T1000 (cell line): ENCODE measurements around the gene MED7.

Experiments
- DNase-seq: peaks from one replicate; lab custom pipeline; 2025; ENCODE audit warnings: mixed read lengths; lab: John Stamatoyannopoulos, UW

MED7 gene

GRCh38 chr5:157162919-157163510 is 20.4 kb upstream of the MED7 start:
- no peak for DNase-seq

- DNase-seq: no peak
Observed at GRCh38 chr5:157161996-157162395, 19.3 kb upstream of the MED7 start.

- DNase-seq: no peak
Observed at GRCh38 chr5:157160001-157160400, 17.3 kb upstream of the MED7 start.

- DNase-seq: no peak
Observed at GRCh38 chr5:157159209-157159751, 16.6 kb upstream of the MED7 start.

GRCh38 chr5:157157293-157157891 is 14.7 kb upstream of the MED7 start:
- DNase-seq: no peak

- no peak for DNase-seq
Observed at GRCh38 chr5:157155297-157155696, 12.6 kb upstream of the MED7 start.

GRCh38 chr5:157150995-157151394 is 8.3 kb upstream of the MED7 start:
- DNase-seq: no peak

GRCh38 chr5:157148734-157149615 is 6.3 kb upstream of the MED7 start:
- peak; percentile 16 for DNase-seq

GRCh38 chr5:157143127-157143971 is 684 bp upstream of the MED7 start:
- no peak for DNase-seq

GRCh38 chr5:157137691-157138090 is 5.0 kb downstream of the MED7 start:
- no peak for DNase-seq

GRCh38 chr5:157132281-157132612 is 10.4 kb downstream of the MED7 start:
- DNase-seq: no peak

GRCh38 chr5:157130925-157131324 is 11.7 kb downstream of the MED7 start:
- peak; percentile 4 for DNase-seq

GRCh38 chr5:157121709-157122108 is 21.0 kb downstream of the MED7 start:
- no peak for DNase-seq

- DNase-seq: no peak
Observed at GRCh38 chr5:157120102-157120501, 22.6 kb downstream of the MED7 start.

- DNase-seq: no peak
Observed at GRCh38 chr5:157116483-157116954, 26.1 kb downstream of the MED7 start.

- DNase-seq: no peak
Observed at GRCh38 chr5:157115502-157115901, 27.2 kb downstream of the MED7 start.

- no peak for DNase-seq
Observed at GRCh38 chr5:157115012-157115411, 27.7 kb downstream of the MED7 start.

- DNase-seq: no peak
Observed at GRCh38 chr5:157113002-157113401, 29.7 kb downstream of the MED7 start.

GRCh38 chr5:157109744-157110143 is 32.9 kb downstream of the MED7 start:
- DNase-seq: no peak

GRCh38 chr5:157108976-157109375 is 33.7 kb downstream of the MED7 start, which contains the start of gene HAVCR2:
HAVCR2 (minus strand) TSS chr5:157109044; CDS start chr5:157108983, 61 bp downstream.
- DNase-seq: no peak

GRCh38 chr5:157107508-157107907 is 35.2 kb downstream of the MED7 start:
- DNase-seq: no peak
